Measurements from ENCODE around the gene ANO6. TPM values are rescaled to one million over a fixed set of nuclear protein-coding genes. Genes with fewer than 3 reads are reported as not detected.

Gene ANO6
- total RNA-seq, 1 donor from 2014 or later: 85.0 TPM

- Histone ChIP-seq H3K4me1 (peaks cover 32% of the 10 kb centered on the region), H3K4me3 (peak overlapping the region; percentile 68), H3K27ac (no peak overlapping the region), H3K36me3 (no peaks in the 10 kb centered on the region), H3K27me3 (no peaks in the 10 kb centered on the region), H3K9me3 (no peaks in the 10 kb centered on the region)
- intact Hi-C loops (cut with DNase I): no loop called here
- TF ChIP-seq CTCF (IDR thresholded peaks at IDR 0.05): no peak
- ATAC-seq (no peak), DNase-seq (no peak)
Observed at GRCh38 chr12:45217846-45218245, 2.0 kb downstream of the ANO6 start.

GRCh38 chr12:45219621-45220020, 3.7 kb downstream of the ANO6 start:
- Histone ChIP-seq H3K4me3 (no peak overlapping the region), H3K4me1 (peaks cover 43% of the 10 kb centered on the region), H3K27ac (no peak overlapping the region)

GRCh38 chr12:45220363-45220931, 4.6 kb downstream of the ANO6 start:
- TF ChIP-seq CTCF (IDR thresholded peaks at IDR 0.05): no peak
- no peak overlapping the region for H3K4me3 ChIP-seq
- H3K36me3 ChIP-seq: no peaks in the 10 kb centered on the region
- peaks cover 46% of the 10 kb centered on the region for H3K4me1 ChIP-seq
- H3K27ac ChIP-seq: no peak overlapping the region
- H3K9me3 ChIP-seq: no peaks in the 10 kb centered on the region
- no peaks in the 10 kb centered on the region for H3K27me3 ChIP-seq
- DNase-seq (no peak), ATAC-seq (no peak)
- intact Hi-C loops (cut with DNase I): no loop called here

More at GRCh38 chr12:45219621-45220020, 3.7 kb downstream of the ANO6 start:
- Histone ChIP-seq H3K27me3 (no peaks in the 10 kb centered on the region), H3K36me3 (no peaks in the 10 kb centered on the region), H3K9me3 (no peaks in the 10 kb centered on the region)
- no peak for ATAC-seq
- intact Hi-C loops (cut with DNase I): no loop called here
- DNase-seq: no peak
- TF ChIP-seq CTCF (IDR thresholded peaks at IDR 0.05): no peak

GRCh38 chr12:45220969-45221368, 5.1 kb downstream of the ANO6 start:
- no peak for ATAC-seq
- Histone ChIP-seq H3K27ac (peak overlapping the region; percentile 8), H3K9me3 (no peaks in the 10 kb centered on the region), H3K4me3 (no peak overlapping the region), H3K27me3 (no peaks in the 10 kb centered on the region), H3K4me1 (peaks cover 47% of the 10 kb centered on the region), H3K36me3 (no peaks in the 10 kb centered on the region)
- no peak for DNase-seq
- TF ChIP-seq CTCF (IDR thresholded peaks at IDR 0.05): no peak
- intact Hi-C loops (cut with DNase I): no loop called here

GRCh38 chr12:45223868-45224267, 8.0 kb downstream of the ANO6 start:
- TF ChIP-seq CTCF (IDR thresholded peaks at IDR 0.05): no peak
- no peaks in the 10 kb centered on the region for H3K36me3 ChIP-seq
- H3K9me3 ChIP-seq: no peaks in the 10 kb centered on the region
- no peaks in the 10 kb centered on the region for H3K27me3 ChIP-seq
- intact Hi-C loops (cut with DNase I): no loop called here
- H3K4me1 ChIP-seq: peaks cover 35% of the 10 kb centered on the region
- ATAC-seq: no peak
- no peak for DNase-seq
- no peak overlapping the region for H3K27ac ChIP-seq
- H3K4me3 ChIP-seq: no peak overlapping the region

GRCh38 chr12:45224311-45224710, 8.4 kb downstream of the ANO6 start:
- H3K36me3 ChIP-seq: no peaks in the 10 kb centered on the region
- peaks cover 31% of the 10 kb centered on the region for H3K4me1 ChIP-seq
- intact Hi-C loops (cut with DNase I): no loop called here
- ATAC-seq (no peak), DNase-seq (no peak)
- no peaks in the 10 kb centered on the region for H3K9me3 ChIP-seq
- no peak for TF ChIP-seq CTCF (IDR thresholded peaks at IDR 0.05)
- no peaks in the 10 kb centered on the region for H3K27me3 ChIP-seq
- no peak overlapping the region for H3K4me3 ChIP-seq
- no peak overlapping the region for H3K27ac ChIP-seq
